ENCODE measurements around the gene MRPL52. TPM values are rescaled to one million over a fixed set of nuclear protein-coding genes. Genes with fewer than 3 reads are reported as not detected.

MRPL52 gene
- total and polyA plus RNA-seq, 2 of the 13 experiments (the other 11 are each of a cell fraction or from before 2014, with no cell fraction given): 118 to 329 TPM

DNA sequence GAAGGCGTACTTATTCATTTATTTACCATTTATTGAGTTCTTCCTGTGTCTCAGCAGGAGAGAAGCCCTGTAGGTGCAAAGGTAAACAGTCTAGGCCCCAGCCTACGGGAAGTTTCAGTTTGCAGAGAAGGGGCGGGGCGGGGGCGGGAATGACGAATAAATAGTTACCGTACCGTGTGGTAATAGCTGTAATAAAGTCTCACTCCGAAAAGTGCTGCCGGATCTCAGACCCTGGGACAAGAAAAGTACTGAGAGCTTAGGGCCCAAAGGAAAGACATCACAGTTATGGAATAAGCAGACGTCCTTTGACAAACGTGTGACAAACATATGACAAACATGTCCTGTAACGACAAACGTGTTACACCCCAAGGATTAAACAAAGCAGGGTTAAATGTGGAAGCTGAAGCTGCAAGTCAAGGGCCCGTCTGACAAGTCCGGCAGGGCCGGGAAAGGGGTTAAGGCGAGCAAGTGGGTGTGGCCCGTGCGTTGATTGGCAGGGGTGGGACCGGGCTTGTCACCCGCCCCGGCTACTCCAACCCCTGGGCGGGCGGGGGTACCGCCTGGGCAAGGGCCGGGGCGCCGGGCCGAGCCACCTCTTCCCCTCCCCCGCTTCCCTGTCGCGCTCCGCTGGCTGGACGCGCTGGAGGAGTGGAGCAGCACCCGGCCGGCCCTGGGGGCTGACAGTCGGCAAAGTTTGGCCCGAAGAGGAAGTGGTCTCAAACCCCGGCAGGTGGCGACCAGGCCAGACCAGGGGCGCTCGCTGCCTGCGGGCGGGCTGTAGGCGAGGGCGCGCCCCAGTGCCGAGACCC is 41.7 kb downstream of the MRPL52 start, which contains the start of gene LRP10 (continued):
- 0 out of 2 replicates have a peak, but pooled peaks have one; percentile 24 for TF ChIP-seq PREB (CRISPR knock-in tag; IDR thresholded peaks at IDR 0.05)
- no peak for TF ChIP-seq JARID2 (CRISPR knock-in tag; IDR thresholded peaks at IDR 0.05; ENCODE audit: insufficient replicate concordance)
- TF ChIP-seq ZNF24 (IDR thresholded peaks at IDR 0.05): no peak
- peak; percentile 91 for TF ChIP-seq THAP7 (CRISPR knock-in tag; IDR thresholded peaks at IDR 0.05)
- TF ChIP-seq ZNF317 (CRISPR knock-in tag; IDR thresholded peaks at IDR 0.05): peak; percentile 88; the same call in 1 of the 2 replicates
- peak; percentile 94 for TF ChIP-seq RBFOX2 (IDR thresholded peaks at IDR 0.05; ENCODE audit: low read depth, low read length)
- TF ChIP-seq XBP1 (CRISPR knock-in tag; IDR thresholded peaks at IDR 0.05): no peak
- TF ChIP-seq ZNF788 (CRISPR knock-in tag; IDR thresholded peaks at IDR 0.05; ENCODE audit: borderline replicate concordance): peak; percentile 68
- peak; percentile 83; the same call in 1 of the 2 replicates for TF ChIP-seq ZNF546 (CRISPR knock-in tag; conservative IDR thresholded peaks at IDR 0.05)
- peak; percentile 84 for TF ChIP-seq AKAP8 (CRISPR knock-in tag; IDR thresholded peaks at IDR 0.05)
- TF ChIP-seq, protein P1, sequence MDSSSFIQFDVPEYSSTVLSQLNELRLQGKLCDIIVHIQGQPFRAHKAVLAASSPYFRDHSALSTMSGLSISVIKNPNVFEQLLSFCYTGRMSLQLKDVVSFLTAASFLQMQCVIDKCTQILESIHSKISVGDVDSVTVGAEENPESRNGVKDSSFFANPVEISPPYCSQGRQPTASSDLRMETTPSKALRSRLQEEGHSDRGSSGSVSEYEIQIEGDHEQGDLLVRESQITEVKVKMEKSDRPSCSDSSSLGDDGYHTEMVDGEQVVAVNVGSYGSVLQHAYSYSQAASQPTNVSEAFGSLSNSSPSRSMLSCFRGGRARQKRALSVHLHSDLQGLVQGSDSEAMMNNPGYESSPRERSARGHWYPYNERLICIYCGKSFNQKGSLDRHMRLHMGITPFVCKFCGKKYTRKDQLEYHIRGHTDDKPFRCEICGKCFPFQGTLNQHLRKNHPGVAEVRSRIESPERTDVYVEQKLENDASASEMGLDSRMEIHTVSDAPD (CRISPR knock-in tag; IDR thresholded peaks at IDR 0.05): 0 out of 2 replicates have a peak, but pooled peaks have one; percentile 6
- TF ChIP-seq, protein P2, sequence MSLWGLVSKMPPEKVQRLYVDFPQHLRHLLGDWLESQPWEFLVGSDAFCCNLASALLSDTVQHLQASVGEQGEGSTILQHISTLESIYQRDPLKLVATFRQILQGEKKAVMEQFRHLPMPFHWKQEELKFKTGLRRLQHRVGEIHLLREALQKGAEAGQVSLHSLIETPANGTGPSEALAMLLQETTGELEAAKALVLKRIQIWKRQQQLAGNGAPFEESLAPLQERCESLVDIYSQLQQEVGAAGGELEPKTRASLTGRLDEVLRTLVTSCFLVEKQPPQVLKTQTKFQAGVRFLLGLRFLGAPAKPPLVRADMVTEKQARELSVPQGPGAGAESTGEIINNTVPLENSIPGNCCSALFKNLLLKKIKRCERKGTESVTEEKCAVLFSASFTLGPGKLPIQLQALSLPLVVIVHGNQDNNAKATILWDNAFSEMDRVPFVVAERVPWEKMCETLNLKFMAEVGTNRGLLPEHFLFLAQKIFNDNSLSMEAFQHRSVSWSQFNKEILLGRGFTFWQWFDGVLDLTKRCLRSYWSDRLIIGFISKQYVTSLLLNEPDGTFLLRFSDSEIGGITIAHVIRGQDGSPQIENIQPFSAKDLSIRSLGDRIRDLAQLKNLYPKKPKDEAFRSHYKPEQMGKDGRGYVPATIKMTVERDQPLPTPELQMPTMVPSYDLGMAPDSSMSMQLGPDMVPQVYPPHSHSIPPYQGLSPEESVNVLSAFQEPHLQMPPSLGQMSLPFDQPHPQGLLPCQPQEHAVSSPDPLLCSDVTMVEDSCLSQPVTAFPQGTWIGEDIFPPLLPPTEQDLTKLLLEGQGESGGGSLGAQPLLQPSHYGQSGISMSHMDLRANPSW (CRISPR knock-in tag; IDR thresholded peaks at IDR 0.05; ENCODE audit: borderline replicate concordance): peak; percentile 96; the same call in 1 of the 2 replicates
- TF ChIP-seq LBX2 (CRISPR knock-in tag; IDR thresholded peaks at IDR 0.05; ENCODE audit: borderline replicate concordance): peak; percentile 93; the same call in 1 of the 2 replicates
- TF ChIP-seq RFXANK (CRISPR knock-in tag; IDR thresholded peaks at IDR 0.05): peak; percentile 53; the same call in 1 of the 2 replicates
- TF ChIP-seq NCOA5 (CRISPR knock-in tag; IDR thresholded peaks at IDR 0.05): no peak
- TF ChIP-seq NCOR1 (IDR thresholded peaks at IDR 0.05; ENCODE audit: borderline replicate concordance, low read length): peak; percentile 79; the same call in 1 of the 2 replicates
- TF ChIP-seq FLYWCH1 (CRISPR knock-in tag; IDR thresholded peaks at IDR 0.05): no peak
- TF ChIP-seq, protein P3, sequence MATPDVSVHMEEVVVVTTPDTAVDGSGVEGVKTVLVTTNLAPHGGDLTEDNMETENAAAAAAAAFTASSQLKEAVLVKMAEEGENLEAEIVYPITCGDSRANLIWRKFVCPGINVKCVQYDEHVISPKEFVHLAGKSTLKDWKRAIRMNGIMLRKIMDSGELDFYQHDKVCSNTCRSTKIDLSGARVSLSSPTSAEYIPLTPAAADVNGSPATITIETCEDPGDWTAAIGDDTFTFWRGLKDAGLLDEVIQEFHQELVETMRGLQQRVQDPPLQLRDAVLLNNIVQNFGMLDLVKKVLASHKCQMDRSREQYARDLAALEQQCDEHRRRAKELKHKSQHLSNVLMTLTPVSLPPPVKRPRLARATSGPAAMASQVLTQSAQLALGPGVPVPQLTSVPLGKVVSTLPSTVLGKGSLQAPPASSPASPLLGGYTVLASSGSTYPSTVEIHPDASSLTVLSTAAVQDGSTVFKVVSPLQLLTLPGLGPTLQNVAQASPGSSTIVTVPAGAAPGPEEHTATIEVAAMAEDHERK (CRISPR knock-in tag; IDR thresholded peaks at IDR 0.05; ENCODE audit: low read depth): no peak

Data from HepG2 (cell line).